ENCODE measurements around the gene SEL1L.

Gene SEL1L

DNA sequence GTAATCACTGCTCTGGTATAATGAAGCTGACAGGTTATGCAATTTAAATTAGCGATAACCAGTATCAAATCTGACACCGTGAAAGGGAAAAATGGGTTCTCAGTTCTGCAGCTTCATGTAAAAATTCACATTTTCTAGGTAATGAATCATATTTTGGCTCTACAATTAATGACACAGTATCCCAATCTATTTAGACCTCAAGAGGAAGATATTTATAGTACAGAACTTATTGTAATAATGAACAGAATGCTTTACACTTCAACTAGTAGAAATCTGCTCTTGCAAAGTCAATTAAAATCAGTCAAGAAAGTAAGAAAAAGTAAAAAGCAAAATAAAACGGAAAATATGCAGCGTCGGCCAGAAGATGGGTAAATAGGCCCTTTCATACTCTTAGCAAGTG is 24.3 kb downstream of the SEL1L start:
- no peak for TF ChIP-seq CTCF (IDR thresholded peaks at IDR 0.05; ENCODE audit: low read depth, low read length)
- no peak for DNase-seq (ENCODE audit: low read depth, low spot score)
- in situ Hi-C loops (cut with HindIII; ENCODE audit: low sequenced_read_pairs) = no loop called here
- no peak overlapping the region for H3K4me3 ChIP-seq (ENCODE audit: low read depth, low read length)

GRCh38 chr14:81506487-81506886 is 27.2 kb downstream of the SEL1L start:
- H3K4me3 ChIP-seq (ENCODE audit: low read depth, low read length) = no peak overlapping the region
- TF ChIP-seq CTCF (IDR thresholded peaks at IDR 0.05; ENCODE audit: low read depth, low read length) = no peak
- in situ Hi-C loops (cut with HindIII; ENCODE audit: low sequenced_read_pairs) = no loop called here
- no peak for DNase-seq (ENCODE audit: low read depth, low spot score)

- in situ Hi-C loops (cut with HindIII; ENCODE audit: low sequenced_read_pairs) = no loop called here
- TF ChIP-seq CTCF (IDR thresholded peaks at IDR 0.05; ENCODE audit: low read depth, low read length) = no peak
- no peak for DNase-seq (ENCODE audit: low read depth, low spot score)
- H3K4me3 ChIP-seq (ENCODE audit: low read depth, low read length) = no peak overlapping the region
These were observed 28.8 kb downstream of the SEL1L start for GRCh38 chr14:81504864-81505263.

GRCh38 chr14:81485781-81486180 is 47.9 kb downstream of the SEL1L start:
- in situ Hi-C loops (cut with HindIII; ENCODE audit: low sequenced_read_pairs) = no loop called here

DNA sequence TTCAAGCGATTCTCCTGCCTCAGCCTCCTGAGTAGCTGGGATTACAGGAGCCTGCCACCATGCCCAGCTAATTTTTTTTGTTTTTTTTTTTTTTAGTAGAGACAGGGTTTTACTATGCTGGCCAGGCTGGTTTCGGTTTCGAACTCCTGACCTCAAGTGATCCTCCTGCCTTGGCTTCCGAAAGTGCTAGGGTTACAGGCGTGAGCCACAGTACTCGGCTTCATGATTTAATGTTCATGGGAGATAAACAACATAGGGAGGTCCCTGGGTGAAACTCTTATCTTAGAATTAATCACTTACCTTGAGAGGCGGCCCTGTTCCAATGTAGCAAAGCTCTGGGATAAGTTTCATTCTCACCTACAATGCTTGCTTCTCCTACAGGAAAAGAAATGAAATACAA is 48.3 kb downstream of the SEL1L start:
- no peak overlapping the region for H3K4me3 ChIP-seq (ENCODE audit: low read depth, low read length)
- in situ Hi-C loops (cut with HindIII; ENCODE audit: low sequenced_read_pairs) = no loop called here
- no peak for TF ChIP-seq CTCF (IDR thresholded peaks at IDR 0.05; ENCODE audit: low read depth, low read length)
- no peak for DNase-seq (ENCODE audit: low read depth, low spot score)

More at GRCh38 chr14:81485781-81486180, 47.9 kb downstream of the SEL1L start:
- H3K4me3 ChIP-seq (ENCODE audit: low read depth, low read length) = no peak overlapping the region
- no peak for DNase-seq (ENCODE audit: low read depth, low spot score)
- no peak for TF ChIP-seq CTCF (IDR thresholded peaks at IDR 0.05; ENCODE audit: low read depth, low read length)

GRCh38 chr14:81484120-81484519 is 49.5 kb downstream of the SEL1L start:
- in situ Hi-C loops (cut with HindIII; ENCODE audit: low sequenced_read_pairs) = no loop called here
- no peak for DNase-seq (ENCODE audit: low read depth, low spot score)
- H3K4me3 ChIP-seq (ENCODE audit: low read depth, low read length) = no peak overlapping the region
- TF ChIP-seq CTCF (IDR thresholded peaks at IDR 0.05; ENCODE audit: low read depth, low read length) = no peak

- DNase-seq (ENCODE audit: low read depth, low spot score) = no peak
- H3K4me3 ChIP-seq (ENCODE audit: low read depth, low read length) = no peak overlapping the region
- in situ Hi-C loops (cut with HindIII; ENCODE audit: low sequenced_read_pairs) = no loop called here
- no peak for TF ChIP-seq CTCF (IDR thresholded peaks at IDR 0.05; ENCODE audit: low read depth, low read length)
These were observed 52.9 kb downstream of the SEL1L start for GRCh38 chr14:81480741-81481140.

Measured in astrocyte of the spinal cord (primary cell).